DMS 273 (cell line): ENCODE data around the gene PRRT3.
"Not testable (repeated sequence)": the region's sequence is repeated elsewhere in the genome, so short reads cannot be mapped to it uniquely, and the experiment has no call there.

ENCODE experiments used
- DNase-seq: peaks from one replicate; lab custom pipeline; 2025; ENCODE audit not compliant: unreplicated experiment; lab: John Stamatoyannopoulos, UW

PRRT3 gene

GRCh38 chr3:9918261-9919038 lies 33.8 kb downstream of the PRRT3 start:
- DNase-seq: no peak

- DNase-seq: no peak
These were observed 34.4 kb downstream of the PRRT3 start for GRCh38 chr3:9917820-9918219.

DNA sequence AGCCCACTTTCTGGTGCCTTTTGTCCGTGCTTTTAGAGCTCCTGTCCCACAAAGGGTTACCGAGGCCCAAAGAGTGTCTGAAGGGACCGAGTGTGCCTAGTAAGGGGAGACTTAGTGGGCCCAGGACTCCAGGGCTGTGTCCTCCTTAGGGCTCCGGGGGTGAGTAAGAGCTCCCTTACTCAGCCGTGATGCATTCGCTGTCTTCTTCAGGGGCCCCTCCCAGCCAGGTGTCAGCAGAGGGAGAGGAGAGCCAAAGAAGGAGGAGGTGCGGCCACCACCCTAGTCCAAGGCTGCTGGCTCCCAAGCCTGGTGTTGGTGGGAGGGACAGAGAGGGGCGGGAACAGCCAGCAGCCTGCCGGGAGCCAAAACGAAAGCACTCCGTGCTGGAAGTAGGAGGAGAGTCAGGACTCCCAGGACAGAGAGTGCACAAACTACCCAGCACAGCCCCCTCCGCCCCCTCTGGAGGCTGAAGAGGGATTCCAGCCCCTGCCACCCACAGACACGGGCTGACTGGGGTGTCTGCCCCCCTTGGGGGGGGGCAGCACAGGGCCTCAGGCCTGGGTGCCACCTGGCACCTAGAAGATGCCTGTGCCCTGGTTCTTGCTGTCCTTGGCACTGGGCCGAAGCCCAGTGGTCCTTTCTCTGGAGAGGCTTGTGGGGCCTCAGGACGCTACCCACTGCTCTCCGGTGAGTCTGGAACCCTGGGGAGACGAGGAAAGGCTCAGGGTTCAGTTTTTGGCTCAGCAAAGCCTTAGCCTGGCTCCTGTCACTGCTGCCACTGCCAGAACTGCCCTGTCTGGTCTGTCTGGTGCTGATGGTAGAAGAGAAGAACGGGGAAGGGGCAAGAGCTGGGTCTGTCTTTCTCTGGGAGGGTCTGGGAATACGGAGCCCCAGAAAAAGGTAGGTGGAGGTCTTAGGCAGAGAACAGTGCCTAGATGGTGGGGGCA lies 35.2 kb downstream of the PRRT3 start, which contains the start of gene IL17RC:
Gene IL17RC (plus strand): TSS at position 365 of the 947 bp plus-strand sequence. CDS start 218 bp downstream, at position 583.
- peak; percentile 96 for DNase-seq

GRCh38 chr3:9916346-9916733 lies 35.9 kb downstream of the PRRT3 start:
- peak; percentile 87 for DNase-seq

GRCh38 chr3:9915254-9916141 lies 36.7 kb downstream of the PRRT3 start:
- DNase-seq: peak; percentile 71

DNA sequence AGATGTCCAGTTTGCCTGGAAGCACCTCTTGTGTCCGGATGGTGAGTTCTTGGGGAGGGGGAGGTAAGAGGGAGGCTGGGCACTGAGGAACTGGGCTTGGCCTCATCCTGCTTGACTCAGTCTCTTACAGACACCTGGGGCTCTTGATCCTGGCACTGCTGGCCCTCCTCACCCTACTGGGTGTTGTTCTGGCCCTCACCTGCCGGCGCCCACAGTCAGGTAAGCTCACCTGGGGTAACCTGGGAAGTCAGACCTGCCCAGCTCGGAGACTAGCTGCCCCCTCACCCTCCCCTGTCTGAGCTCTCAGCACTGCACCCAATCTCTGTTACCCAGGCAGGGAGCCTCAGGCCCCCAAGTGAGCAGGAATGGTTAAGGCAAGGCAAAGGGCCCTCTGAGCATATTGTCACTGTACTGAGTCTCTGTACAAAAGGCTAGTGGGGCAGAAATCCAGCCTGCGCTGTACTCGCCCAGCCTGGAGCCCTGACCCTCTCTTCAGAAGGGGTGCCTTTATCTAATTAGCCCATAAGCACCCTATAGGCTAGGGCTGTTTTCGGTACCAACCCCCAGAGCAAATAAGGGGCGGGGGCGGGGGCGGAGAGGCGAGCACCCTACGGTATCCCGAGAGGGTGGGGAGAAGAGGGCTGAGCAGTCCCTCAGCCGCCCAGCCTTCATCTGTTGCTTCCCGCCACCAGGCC lies 37.5 kb downstream of the PRRT3 start:
- peak; percentile 80 for DNase-seq

GRCh38 chr3:9914011-9914410 lies 38.2 kb downstream of the PRRT3 start:
- DNase-seq: no peak

GRCh38 chr3:9913601-9914000 lies 38.6 kb downstream of the PRRT3 start:
- DNase-seq: no peak

GRCh38 chr3:9912294-9912935 lies 39.8 kb downstream of the PRRT3 start:
- DNase-seq: no peak

DNA sequence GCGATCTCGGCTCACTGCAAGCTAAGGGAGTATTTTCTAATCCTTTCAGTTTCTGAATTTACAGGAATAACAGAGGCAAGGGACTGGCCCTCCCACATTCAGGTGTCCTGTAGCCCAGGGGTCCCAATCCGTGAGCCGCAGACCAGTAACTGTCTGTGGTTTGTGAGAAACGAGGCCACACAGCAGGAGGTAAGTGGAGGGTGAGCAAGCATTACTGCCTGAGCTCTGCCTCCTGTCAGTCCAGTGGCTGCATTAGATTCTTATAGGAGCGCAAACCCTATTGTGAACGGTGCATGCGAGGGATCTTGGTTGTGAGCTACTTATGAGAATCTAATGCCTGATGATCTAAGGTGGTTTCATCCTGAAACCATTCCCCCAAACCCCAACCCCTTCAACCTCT lies 40.3 kb downstream of the PRRT3 start:
- DNase-seq: no peak

- no peak for DNase-seq
These were observed 42.8 kb downstream of the PRRT3 start for GRCh38 chr3:9909221-9910013.

DNA sequence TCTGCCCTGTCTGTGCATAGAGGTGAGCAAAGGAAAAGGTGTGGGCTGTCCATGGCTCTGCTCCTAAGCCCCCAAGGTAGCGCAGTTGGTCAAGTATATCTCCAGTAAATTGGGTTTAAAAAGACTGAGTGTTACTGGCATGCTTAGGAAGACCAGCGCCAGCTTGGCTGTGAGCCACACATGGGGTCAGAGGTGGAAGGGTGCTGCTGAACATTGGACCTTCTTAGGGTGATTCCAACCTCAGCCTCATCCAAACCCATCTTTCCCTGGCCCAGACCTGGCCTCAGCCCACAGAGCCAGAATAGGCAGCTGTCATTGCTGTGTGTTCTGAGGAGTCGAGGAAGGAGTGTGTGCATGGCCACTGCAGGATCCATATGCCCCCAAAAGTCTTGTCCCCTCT lies 43.9 kb downstream of the PRRT3 start:
- no peak for DNase-seq

- no peak for DNase-seq
These were observed 45.7 kb downstream of the PRRT3 start for GRCh38 chr3:9906480-9906879.

DNA sequence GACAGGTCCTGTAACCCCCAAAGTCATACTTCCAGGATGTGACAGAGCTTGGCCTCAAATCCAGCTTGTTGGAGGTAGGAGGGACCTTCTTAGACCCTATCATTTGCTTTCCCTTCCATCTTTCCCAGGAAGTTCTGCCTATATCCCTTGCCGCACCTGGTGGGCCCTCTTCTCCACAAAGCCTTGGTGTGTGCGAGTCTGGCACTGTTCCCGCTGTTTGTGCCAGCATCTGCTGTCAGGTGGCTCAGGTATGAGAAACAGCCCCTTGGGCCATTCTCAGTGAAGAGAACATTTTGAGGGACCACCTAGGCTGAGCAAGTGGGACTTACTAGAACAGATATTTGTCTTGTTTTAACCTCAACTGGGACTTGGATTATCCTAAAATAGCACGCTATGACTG lies 48.3 kb downstream of the PRRT3 start:
- DNase-seq: no peak

GRCh38 chr3:9903238-9903624 lies 49.0 kb downstream of the PRRT3 start:
- no peak for DNase-seq

DNA sequence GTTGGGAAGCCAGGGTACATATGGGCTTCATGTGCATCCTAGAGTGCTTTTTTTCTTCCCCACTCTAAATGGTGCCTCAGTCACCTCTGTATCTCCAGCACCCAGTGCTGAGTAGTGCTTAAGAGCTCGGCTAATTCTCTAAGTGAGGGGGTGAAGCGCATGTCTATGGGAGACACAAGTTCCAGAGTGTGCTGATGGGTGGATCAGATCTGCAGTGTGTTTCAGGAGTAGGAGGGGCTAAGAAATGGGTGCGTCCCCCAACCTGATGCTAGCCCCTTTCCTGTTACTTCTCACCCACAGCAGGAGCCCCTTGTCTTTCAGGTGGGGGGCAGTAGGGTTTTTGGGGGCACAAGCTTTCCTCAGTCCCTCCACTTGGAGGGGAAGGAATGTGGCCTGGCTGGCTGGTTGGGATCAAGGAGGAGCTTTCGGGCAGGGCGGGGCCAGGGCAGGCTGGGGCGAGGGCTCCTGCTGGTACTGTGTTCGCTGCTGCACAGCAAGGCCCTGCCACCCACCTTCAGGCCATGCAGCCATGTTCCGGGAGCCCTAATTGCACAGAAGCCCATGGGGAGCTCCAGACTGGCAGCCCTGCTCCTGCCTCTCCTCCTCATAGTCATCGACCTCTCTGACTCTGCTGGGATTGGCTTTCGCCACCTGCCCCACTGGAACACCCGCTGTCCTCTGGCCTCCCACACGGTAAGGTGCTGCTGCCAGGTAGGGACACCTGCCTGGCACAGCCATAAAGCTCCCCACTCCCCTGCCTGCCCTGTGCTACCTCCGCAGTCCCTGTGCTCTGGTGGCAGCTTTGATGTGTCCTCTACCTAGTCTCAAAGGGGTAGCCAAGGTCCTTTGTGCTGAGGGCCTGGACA lies 49.6 kb downstream of the PRRT3 start, which contains the start of gene IL17RE:
Gene IL17RE (plus strand): TSS at position 477 of the 866 bp plus-strand sequence. CDS start 85 bp downstream, at position 562.
- no peak for DNase-seq

DNA sequence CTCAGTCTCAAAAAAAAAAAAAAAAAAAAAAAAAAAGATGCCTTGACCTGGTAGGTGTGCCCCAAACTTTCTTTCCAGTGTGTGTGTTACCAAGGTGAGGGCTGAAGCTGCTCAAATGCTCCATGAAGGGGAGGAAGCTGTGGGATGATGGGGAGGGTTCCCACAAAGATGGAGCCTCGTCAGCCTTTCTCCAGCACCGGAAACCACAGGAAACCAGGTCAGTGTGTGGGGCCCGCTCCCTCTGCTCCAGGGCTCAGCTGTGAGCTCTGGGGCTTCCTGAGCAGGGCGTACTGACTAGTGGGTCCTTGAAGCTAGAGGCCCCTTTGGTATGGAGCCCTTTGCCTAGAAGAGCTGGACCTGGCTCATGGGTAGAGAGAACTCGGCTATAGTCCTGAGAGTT lies 50.2 kb downstream of the PRRT3 start:
- no peak for DNase-seq

DNA sequence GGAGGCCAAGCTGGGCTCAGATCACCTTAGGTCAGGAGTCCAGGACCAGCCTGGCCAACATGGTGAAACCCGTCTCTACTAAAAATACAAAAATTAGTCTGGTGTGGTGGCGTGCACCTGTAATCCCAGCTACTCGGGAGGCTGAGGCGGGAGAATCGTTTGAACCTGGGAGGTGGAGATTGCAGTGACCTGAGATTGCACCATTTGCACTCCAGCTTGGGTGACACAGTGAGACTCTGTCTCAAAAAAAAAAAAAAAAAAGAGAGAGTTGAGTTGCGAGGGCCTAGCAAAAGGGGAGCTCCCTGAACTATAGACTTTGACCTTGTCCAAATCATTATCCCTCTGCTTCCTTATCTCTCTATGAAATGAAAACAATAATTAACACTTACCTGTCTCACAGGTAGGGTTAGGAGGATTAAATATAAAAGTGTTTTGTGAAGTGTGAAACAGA lies 51.2 kb downstream of the PRRT3 start:
- not testable (repeated sequence) for DNase-seq
